HAP-1 (cell line): ENCODE measurements around the gene KLRC1.
"Not testable (repeated sequence)": the region's sequence is repeated elsewhere in the genome, so short reads cannot be mapped to it uniquely, and the experiment has no call there.

Experiments used
- DNase-seq, 2 experiments: peaks; one replicate each; pipeline ENCODE4 v3.0.0-alpha.2; 2016 to 2020; ENCODE audit warnings: low spot score in 2 of 2
- H3K27me3 ChIP-seq: fragments of 250-450 bp; sonication (Bioruptor Pico); 2 replicates; pipeline ENCODE4 v1.5.1; 2020; ENCODE audit warnings: low read depth, mild to moderate bottlenecking, moderate library complexity
- H3K36me3 ChIP-seq: fragments of 250-450 bp; sonication (Bioruptor Pico); replicated peaks from 2 replicates; pipeline ENCODE4 v1.5.1; 2020; ENCODE audit warnings: mild to moderate bottlenecking
- H3K4me1 ChIP-seq: fragments of 250-450 bp; sonication (Bioruptor Pico); 2 replicates; pipeline ENCODE4 v1.5.1; 2020; ENCODE audit warnings: mild to moderate bottlenecking
- H3K4me3 ChIP-seq: fragments of 250-450 bp; sonication (Bioruptor Pico); 2 replicates; pipeline ENCODE4 v1.5.1; 2020; ENCODE audit warnings: mild to moderate bottlenecking, moderate library complexity
- H3K9me3 ChIP-seq: fragments of 250-450 bp; sonication (Bioruptor Pico); 2 replicates; pipeline ENCODE4 v1.5.1; 2020; ENCODE audit warnings: mild to moderate bottlenecking, moderate library complexity
- in situ Hi-C: fragments of 300-500 bp; cut with MboI; formaldehyde crosslinking; loops from 3 replicates; pipeline ENCODE4 v1.14.3; 2020; ENCODE audit warnings: low sequenced_read_pairs, inconsistent platforms, mixed read lengths

The KLRC1 gene

GRCh38 chr12:10453156-10453555, at the start of gene KLRC1:
KLRC1 (minus strand) TSS chr12:10453377; CDS start chr12:10451156, 2,221 bp downstream.
- H3K27me3 ChIP-seq = no peaks in the 10 kb centered on the region
- H3K4me1 ChIP-seq = no peaks in the 10 kb centered on the region
- no peak within 1 kb of the TSS for H3K4me3 ChIP-seq
- no peaks in the 10 kb centered on the region for H3K36me3 ChIP-seq
- in situ Hi-C loops = no loop called here
- H3K9me3 ChIP-seq = no peaks in the 10 kb centered on the region
- DNase-seq = no peak

DNA sequence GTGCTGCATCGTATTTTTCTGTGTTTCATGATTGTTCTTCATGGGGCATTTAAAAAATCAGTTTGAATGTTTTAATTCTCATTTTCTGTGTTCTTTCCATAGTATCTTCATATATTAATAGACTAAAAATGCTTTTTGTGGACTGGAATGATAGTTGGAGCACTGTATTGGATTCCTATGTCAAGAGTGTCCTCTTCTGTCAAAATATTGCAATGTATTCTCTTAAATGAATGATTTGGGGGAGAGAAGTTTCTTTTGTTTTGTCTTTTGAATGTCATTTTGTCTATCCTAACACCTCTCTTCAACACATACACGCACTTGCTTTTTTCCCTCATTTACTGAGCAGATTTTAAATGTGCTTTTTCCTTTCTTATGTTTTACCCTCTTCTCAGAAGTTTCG, 47.9 kb upstream of the KLRC1 start:
- in situ Hi-C loops = no loop called here
- no peaks in the 10 kb centered on the region for H3K4me1 ChIP-seq
- no peaks in the 10 kb centered on the region for H3K9me3 ChIP-seq
- H3K27me3 ChIP-seq = peaks cover 31% of the 10 kb centered on the region
- H3K36me3 ChIP-seq = no peaks in the 10 kb centered on the region
- H3K4me3 ChIP-seq = no peak overlapping the region
- no peak for DNase-seq

DNA sequence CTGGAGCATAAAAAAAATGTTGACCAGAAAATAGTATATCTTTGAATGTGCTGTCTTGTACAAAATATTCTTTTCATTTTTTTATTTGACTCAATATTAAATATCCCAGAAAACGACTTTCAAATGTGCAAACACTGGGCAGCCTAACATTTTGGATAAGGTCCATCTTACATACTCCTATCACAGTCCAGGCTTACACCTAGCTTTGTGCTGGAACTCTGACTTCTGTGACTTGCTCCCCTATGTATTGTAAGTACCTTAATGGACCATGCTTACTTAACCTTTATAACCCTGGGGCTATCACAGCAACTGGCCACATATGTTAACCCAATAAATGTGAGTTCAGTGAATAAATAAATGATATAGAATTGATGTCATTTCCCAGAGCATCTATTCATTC, 44.9 kb upstream of the KLRC1 start:
- no peak for DNase-seq
- no peak overlapping the region for H3K4me3 ChIP-seq
- in situ Hi-C loops = no loop called here
- no peaks in the 10 kb centered on the region for H3K36me3 ChIP-seq
- peaks cover 33% of the 10 kb centered on the region for H3K27me3 ChIP-seq
- no peaks in the 10 kb centered on the region for H3K4me1 ChIP-seq
- H3K9me3 ChIP-seq = no peaks in the 10 kb centered on the region

DNA sequence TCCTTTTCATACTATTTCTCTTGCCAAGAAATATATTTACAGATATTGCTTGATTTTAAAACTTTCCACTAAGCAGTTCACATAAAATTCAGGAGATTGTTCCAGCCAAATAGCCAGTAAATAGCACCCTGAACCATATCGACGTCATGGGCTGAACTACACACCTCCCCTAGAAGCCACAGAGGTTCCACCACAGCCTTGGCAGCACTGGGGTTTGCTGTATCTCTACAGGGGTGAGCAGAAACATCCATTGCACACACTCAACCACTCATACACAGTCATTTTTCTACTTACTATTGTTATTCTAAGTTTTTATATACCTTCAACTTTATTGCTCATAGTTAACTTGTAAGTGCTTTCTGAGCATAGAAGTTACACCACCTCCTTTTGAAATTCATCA, 44.4 kb upstream of the KLRC1 start:
- no peaks in the 10 kb centered on the region for H3K36me3 ChIP-seq
- no peak overlapping the region for H3K4me3 ChIP-seq
- no peaks in the 10 kb centered on the region for H3K9me3 ChIP-seq
- in situ Hi-C loops = no loop called here
- H3K4me1 ChIP-seq = no peaks in the 10 kb centered on the region
- DNase-seq = no peak
- H3K27me3 ChIP-seq = peaks cover 33% of the 10 kb centered on the region

DNA sequence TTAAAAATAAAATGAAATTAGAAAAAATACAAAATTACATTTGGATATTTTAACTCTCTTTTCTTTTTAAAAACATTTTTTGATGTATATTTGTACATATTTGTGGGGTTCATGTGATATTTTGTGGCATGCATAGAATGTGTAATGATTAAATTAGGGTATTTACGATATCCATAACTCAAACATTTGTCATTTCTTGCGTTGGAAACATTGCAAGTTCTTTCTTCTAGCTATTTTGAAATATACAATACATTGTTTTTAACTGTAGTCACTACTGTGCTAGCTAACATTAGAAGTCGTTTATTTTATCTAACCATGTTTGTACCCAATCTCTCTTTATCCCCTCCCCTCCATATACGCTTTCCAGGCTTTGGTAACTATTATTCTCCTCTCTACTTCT, 38.6 kb upstream of the KLRC1 start:
- H3K4me1 ChIP-seq = no peaks in the 10 kb centered on the region
- peaks cover 2% of the 10 kb centered on the region for H3K27me3 ChIP-seq
- H3K9me3 ChIP-seq = no peaks in the 10 kb centered on the region
- DNase-seq = no peak
- H3K4me3 ChIP-seq = no peak overlapping the region
- in situ Hi-C loops = no loop called here
- H3K36me3 ChIP-seq = no peaks in the 10 kb centered on the region

DNA sequence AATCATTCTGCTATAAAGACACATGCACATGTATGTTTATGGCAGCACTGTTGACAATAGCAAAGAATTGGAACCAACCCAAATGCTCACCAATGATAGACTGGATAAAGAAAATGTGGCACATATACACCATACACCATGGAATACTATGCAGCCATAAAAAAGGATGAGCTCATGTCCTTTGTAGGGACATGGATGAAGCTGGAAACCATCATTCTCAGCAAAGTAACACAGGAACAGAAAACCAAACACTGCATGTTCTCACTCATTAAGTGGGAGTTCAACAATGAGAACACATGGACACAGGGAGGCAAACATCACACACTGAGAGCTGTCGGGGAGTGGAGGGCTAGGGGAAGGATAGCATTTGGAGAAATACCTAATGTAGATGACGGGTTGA, 34.2 kb upstream of the KLRC1 start:
- H3K36me3 ChIP-seq, in situ Hi-C loops, H3K4me3 ChIP-seq, DNase-seq, H3K9me3 ChIP-seq, H3K27me3 ChIP-seq, H3K4me1 ChIP-seq: not testable (repeated sequence)

- DNase-seq, H3K36me3 ChIP-seq, in situ Hi-C loops, H3K9me3 ChIP-seq, H3K27me3 ChIP-seq, H3K4me1 ChIP-seq, H3K4me3 ChIP-seq: not testable (repeated sequence)
Observed at GRCh38 chr12:10481901-10482300, 28.7 kb upstream of the KLRC1 start.

- H3K27me3 ChIP-seq, H3K36me3 ChIP-seq, in situ Hi-C loops, H3K9me3 ChIP-seq, H3K4me3 ChIP-seq, DNase-seq, H3K4me1 ChIP-seq: not testable (repeated sequence)
Observed at GRCh38 chr12:10472808-10473207, 19.6 kb upstream of the KLRC1 start.

GRCh38 chr12:10469701-10470100, 16.5 kb upstream of the KLRC1 start:
- in situ Hi-C loops = no loop called here
- Histone ChIP-seq H3K4me3 (no peak overlapping the region), H3K36me3 (no peaks in the 10 kb centered on the region), H3K27me3 (no peaks in the 10 kb centered on the region), H3K4me1 (no peaks in the 10 kb centered on the region), H3K9me3 (no peaks in the 10 kb centered on the region)
- no peak for DNase-seq

DNA sequence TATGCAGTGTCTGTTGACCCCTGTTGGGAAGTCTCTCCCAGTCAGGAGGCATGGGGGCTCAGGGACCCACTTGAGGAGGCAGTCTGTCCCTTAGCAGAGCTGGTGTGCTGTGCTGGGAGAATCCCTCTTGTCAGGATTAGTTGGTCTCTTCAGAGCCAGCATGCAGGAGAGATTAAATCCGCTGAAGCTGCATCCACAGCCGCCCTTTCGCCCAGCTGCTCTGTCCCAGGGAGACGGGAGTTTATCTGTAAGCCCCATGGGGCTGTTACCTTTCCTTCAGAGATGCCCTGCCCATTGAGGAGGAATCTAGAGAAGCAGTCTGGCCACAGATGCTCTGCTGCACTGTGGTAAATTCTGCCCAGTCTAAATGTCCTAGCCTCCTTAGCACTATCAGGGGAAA, 13.1 kb upstream of the KLRC1 start:
- Histone ChIP-seq H3K36me3 (no peaks in the 10 kb centered on the region), H3K4me3 (no peak overlapping the region), H3K4me1 (no peaks in the 10 kb centered on the region), H3K27me3 (no peaks in the 10 kb centered on the region), H3K9me3 (no peaks in the 10 kb centered on the region)
- DNase-seq = no peak
- in situ Hi-C loops = no loop called here

DNA sequence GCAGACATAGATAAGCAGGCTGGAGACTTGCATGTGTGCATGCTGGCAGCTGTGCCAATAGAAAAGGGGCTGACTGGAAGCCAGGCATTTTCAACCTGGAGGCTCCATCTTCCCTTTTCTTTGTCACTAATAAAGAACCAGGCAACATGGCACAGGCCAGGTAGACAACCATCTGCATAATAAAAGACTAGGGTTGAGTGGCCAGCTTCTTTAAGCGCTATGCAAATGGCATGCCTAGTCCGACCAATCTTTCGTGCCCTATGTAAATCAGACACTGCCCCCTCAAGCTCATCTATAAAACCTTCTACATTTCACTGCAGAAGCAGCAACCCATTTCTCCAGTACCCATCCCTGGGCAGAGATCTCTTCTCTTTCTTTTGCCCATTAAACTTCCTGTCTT, 4.6 kb upstream of the KLRC1 start:
- H3K4me3 ChIP-seq = no peak overlapping the region

DNA sequence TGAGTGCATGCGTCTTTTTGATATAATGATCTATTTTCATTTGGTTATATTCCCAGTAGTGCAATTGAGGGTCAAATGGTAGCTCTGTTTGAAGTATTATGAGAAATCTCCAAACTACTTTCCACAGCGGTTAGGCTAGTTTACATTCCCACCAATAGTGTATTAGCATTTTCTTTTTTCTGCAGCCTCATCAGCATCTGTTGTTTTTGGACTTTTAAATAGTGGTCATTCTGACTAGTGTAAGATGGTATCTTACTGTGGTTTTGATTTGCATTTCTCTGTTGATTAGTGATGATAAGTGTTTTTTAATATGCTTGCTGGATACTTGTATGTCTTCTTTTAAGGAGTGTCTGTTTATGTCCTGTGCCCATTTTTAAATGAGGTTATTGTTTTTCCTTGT, 3.7 kb upstream of the KLRC1 start:
- in situ Hi-C loops = no loop called here
- Histone ChIP-seq H3K9me3 (no peaks in the 10 kb centered on the region), H3K27me3 (no peaks in the 10 kb centered on the region), H3K36me3 (no peaks in the 10 kb centered on the region), H3K4me1 (no peaks in the 10 kb centered on the region), H3K4me3 (no peak overlapping the region)
- no peak for DNase-seq

More for the DNA sequence above, 4.6 kb upstream of the KLRC1 start:
- no peaks in the 10 kb centered on the region for H3K36me3 ChIP-seq
- H3K27me3 ChIP-seq = no peaks in the 10 kb centered on the region
- no peak for DNase-seq
- H3K9me3 ChIP-seq = no peaks in the 10 kb centered on the region
- in situ Hi-C loops = no loop called here
- no peaks in the 10 kb centered on the region for H3K4me1 ChIP-seq

DNA sequence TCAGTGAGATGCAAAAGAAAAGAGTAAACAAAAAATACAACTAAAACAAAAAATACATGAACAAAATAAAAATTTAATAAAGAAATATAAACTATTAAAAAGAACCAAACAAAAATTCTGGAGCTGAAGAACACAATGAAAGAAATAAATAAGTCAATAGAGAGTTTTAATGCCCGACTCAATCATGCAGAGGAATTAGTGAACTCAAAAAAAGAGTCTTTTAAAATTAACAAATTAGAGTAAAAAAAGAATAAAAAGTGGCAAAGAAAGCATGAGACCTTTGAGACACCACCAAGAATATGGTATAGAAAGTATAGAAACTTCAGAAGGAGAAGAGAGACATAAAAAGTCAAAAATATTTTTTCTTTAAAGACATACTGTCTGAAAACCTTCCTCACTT, 2.6 kb upstream of the KLRC1 start:
- Histone ChIP-seq H3K4me3 (no peak overlapping the region), H3K36me3 (no peaks in the 10 kb centered on the region), H3K27me3 (no peaks in the 10 kb centered on the region), H3K9me3 (no peaks in the 10 kb centered on the region), H3K4me1 (no peaks in the 10 kb centered on the region)
- in situ Hi-C loops = no loop called here
- DNase-seq = no peak

DNA sequence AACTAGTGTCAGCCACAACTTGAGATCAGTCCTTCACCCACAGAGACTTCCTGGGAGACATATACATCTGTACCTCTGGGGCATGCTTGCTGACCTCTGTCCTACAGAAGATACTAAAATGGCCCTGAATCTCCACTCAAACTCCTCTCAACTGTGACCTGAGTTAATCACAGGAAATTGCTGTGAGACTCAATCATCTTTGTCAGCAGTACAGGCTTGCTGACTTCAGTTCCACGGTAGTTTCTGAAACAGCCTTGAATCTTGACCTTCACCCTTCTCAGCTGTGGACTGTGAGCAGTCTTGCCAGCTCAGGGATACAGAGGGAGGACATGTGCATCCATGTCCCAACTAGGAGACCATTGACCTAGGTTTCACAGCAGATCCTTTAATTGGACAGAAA, 1.4 kb upstream of the KLRC1 start:
- Histone ChIP-seq H3K4me1 (no peaks in the 10 kb centered on the region), H3K36me3 (no peaks in the 10 kb centered on the region), H3K4me3 (no peak overlapping the region), H3K27me3 (no peaks in the 10 kb centered on the region), H3K9me3 (no peaks in the 10 kb centered on the region)
- DNase-seq = no peak
- in situ Hi-C loops = no loop called here

GRCh38 chr12:10448236-10448635, 4.9 kb downstream of the KLRC1 start:
- no peak for DNase-seq
- H3K9me3 ChIP-seq = no peaks in the 10 kb centered on the region
- in situ Hi-C loops = no loop called here
- no peaks in the 10 kb centered on the region for H3K36me3 ChIP-seq
- no peak overlapping the region for H3K4me3 ChIP-seq
- no peaks in the 10 kb centered on the region for H3K27me3 ChIP-seq
- H3K4me1 ChIP-seq = no peaks in the 10 kb centered on the region
